Choroid plexus epithelial cell (primary cell): ENCODE data around the gene EEIG1.

Experiments used
- DNase-seq: peaks from one replicate; pipeline ENCODE4 v3.0.0-alpha.2; 2010; ENCODE audit warnings: low read depth
- H3K4me3 ChIP-seq: 2 replicates; pipeline ENCODE4 v1.5.1; 2011; ENCODE audit warnings: low read depth, mild to moderate bottlenecking, control low read depth, low read length, moderate library complexity
- TF ChIP-seq, protein P1 (sequence below): conservative IDR thresholded peaks from 2 replicates; pipeline ENCODE4 v1.5.1; 2011; ENCODE audit warnings: low read depth, mild to moderate bottlenecking, control low read depth, inconsistent platforms, low read length, moderate library complexity

The EEIG1 gene

DNA sequence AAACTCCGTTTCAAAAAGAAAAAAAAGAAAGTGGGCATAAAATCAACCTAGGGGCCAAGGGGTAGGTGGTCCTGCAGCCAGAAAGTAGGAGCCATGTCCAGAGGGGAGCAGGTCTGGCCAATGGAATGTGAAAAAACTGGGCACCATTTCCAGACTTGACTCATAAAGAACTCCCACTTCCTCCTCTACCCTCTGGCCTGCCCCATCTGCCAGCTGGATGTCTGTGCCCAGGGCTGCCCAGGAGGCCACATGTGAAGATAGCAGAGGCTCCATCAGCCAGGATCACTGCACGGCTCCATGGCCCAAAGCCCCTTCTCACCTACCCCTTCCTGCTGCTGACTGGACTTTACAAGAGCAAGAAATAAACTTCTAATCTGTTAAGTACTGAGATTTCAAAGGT is 42.1 kb upstream of the EEIG1 start:
- no peak for DNase-seq
- H3K4me3 ChIP-seq = no peak overlapping the region
- TF ChIP-seq, protein P1, sequence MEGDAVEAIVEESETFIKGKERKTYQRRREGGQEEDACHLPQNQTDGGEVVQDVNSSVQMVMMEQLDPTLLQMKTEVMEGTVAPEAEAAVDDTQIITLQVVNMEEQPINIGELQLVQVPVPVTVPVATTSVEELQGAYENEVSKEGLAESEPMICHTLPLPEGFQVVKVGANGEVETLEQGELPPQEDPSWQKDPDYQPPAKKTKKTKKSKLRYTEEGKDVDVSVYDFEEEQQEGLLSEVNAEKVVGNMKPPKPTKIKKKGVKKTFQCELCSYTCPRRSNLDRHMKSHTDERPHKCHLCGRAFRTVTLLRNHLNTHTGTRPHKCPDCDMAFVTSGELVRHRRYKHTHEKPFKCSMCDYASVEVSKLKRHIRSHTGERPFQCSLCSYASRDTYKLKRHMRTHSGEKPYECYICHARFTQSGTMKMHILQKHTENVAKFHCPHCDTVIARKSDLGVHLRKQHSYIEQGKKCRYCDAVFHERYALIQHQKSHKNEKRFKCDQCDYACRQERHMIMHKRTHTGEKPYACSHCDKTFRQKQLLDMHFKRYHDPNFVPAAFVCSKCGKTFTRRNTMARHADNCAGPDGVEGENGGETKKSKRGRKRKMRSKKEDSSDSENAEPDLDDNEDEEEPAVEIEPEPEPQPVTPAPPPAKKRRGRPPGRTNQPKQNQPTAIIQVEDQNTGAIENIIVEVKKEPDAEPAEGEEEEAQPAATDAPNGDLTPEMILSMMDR = no peak

DNA sequence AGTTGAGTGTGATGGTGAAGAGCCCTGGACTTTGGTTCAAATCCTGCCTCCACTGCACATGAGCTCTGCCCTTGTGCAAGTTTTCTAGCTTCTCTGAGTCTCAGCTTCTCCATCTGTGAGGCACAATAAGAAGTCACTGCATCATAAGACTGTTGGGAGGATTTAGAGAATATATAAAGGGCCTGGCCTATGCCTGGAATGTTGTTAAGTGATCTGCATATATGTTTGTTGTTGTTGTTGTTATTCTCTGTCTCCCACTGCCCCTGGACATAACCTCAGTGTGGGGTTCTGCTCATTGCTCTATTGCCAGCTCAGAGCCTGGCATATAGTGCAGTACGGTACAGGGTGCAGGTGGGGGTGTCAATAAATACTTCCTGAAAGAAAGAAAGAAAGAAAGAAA is 40.3 kb upstream of the EEIG1 start:
- TF ChIP-seq, protein P1 = no peak
- H3K4me3 ChIP-seq = no peak overlapping the region
- no peak for DNase-seq

DNA sequence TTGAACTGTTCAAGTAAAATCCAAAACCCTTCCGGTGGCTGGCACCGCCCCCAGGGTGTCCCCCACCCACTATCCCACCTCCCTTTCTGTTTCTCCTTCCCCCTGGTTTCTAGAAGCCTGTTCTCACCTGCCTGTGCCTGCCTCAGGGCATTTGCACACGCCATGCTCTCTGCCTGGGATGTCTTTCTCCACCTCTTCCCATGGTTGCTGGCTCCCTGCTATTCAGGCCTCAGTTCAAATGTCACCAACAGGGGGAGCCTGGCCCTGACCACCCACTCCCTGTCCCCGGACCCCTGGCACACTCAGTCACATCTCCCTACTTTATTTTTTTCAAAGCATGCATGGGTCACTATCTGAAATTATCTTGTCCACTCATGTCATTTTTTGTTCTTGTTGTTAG is 39.9 kb upstream of the EEIG1 start:
- DNase-seq = no peak
- TF ChIP-seq, protein P1 = peak; percentile 31
- H3K4me3 ChIP-seq = no peak overlapping the region

DNA sequence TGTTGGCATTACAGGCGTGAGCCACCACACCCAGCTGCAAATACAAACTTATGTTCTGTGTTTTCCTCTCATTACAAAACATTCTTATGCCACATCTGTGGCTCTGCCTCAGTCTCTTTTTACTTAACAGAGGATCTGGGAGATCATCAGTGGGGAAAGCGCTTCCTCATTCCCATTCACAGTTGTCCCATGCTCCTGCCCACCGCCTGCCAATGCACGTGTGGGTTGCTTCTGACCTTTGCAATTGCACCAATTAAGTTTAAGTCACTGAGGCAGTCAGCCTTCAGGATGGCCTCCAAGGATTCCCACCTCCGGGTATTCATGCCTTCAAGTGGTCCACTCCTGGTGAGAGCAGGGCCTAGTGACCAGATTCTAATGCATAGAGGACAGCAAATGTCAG is 34.9 kb upstream of the EEIG1 start:
- TF ChIP-seq, protein P1 = no peak
- DNase-seq = no peak
- no peak overlapping the region for H3K4me3 ChIP-seq

DNA sequence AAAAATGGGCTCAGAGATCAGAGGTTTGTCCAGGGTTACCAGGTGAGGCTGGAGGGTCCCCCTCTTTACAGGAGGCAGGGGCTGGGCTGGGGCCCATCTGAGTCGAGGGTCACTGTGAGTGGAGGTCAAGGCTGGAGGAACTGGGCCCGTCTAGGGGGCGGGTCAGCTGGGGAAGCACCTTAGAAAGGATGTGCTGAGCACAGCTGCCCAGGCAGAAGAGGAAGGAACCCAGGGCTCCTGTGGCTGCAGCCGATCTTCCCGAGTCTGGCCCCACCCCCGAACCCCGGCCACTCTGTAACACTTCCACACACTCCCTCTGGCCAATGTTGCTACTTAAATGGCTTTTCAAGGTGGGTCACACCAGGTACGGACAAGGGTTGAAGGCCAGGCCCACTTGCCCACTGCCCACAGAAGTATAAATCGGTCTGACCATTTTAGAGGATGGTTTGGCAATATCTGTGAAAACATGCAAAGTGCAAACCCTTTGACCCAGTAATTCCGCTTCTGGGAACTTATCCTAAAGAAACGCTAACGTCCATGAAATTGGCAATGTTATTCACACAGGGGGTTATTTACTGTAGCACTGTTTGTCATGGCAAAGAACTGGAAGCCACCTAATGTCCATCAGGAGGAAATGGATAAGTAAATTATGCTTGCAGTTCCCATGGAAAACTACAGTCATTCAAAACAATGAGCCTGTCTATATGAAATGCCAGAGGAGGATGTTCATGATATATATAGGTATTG is 30.5 kb upstream of the EEIG1 start:
- TF ChIP-seq, protein P1 = no peak
- H3K4me3 ChIP-seq = no peak overlapping the region
- DNase-seq = peak; percentile 26

DNA sequence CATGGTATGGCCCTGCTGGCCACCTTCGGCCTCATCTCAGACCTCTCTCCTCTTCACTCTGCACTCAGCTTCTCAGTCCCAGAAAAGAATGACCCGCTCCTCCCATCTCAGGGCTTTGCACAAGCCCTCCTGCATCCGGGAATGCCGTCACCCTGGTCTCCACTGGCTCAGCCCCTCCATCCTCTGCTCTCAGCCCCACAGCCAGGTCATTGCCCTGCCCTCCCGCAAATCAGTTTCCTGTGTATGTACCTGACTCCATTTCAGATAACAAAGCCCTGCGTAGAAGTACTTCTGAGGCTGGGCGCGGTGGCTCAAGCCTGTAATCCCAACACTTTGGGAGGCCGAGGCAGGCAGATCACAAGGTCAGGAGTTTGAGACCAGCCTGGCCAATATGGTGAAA is 28.9 kb upstream of the EEIG1 start:
- TF ChIP-seq, protein P1 = no peak
- no peak overlapping the region for H3K4me3 ChIP-seq
- no peak for DNase-seq

DNA sequence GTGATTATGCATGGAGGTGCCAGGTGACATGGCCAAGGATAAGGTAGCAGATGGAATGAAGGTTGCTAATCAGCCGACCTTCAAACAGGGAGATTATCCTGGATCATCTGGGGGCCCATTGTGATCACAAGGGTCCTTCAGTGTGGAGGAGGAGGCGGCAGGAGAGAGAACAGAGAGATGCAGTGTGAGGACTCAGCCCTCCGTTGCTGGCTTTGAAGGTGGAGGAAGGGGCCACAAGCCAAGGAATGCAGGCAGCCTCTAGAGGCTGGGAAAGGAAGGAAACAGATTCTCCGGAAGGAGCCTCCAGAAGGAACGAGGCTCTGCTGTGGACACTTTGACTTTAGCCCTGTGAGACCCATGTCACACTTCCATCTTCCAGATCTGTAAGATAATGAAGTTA is 27.4 kb upstream of the EEIG1 start:
- no peak overlapping the region for H3K4me3 ChIP-seq
- no peak for DNase-seq
- TF ChIP-seq, protein P1 = no peak
